ENCODE results near the gene CLC. TPM values are rescaled to one million over a fixed set of nuclear protein-coding genes. Genes with fewer than 3 reads are reported as not detected.

The CLC gene
- total RNA-seq, 2 donors from 2014 or later = not detected

- 92% methylated on average over 2 of the region's 2 CpGs for WGBS
- H3K9me3 ChIP-seq = no peaks in the 10 kb centered on the region
These were observed 4.0 kb downstream of the CLC start for GRCh38 chr19:39733841-39734240.

GRCh38 chr19:39731685-39732084 lies 6.1 kb downstream of the CLC start:
- no peaks in the 10 kb centered on the region for H3K9me3 ChIP-seq
- no peak for DNase-seq (ENCODE audit: low spot score)
- TF ChIP-seq POLR2AphosphoS5 (IDR thresholded peaks at IDR 0.05) = no peak
- TF ChIP-seq POLR2A (IDR thresholded peaks at IDR 0.05) = no peak
- TF ChIP-seq CTCF (IDR thresholded peaks at IDR 0.05) = no peak
- no peaks in the 10 kb centered on the region for H3K4me1 ChIP-seq (replicated peaks)
- H3K27me3 ChIP-seq (replicated peaks; ENCODE audit: insufficient read depth) = no peaks in the 10 kb centered on the region
- 90% methylated on average over 1 of the region's 1 CpG for WGBS
- no peaks in the 10 kb centered on the region for H3K36me3 ChIP-seq
- intact Hi-C loops (cut with DNase I) = no loop called here
- H3K27ac ChIP-seq = no peak overlapping the region
- H3K4me3 ChIP-seq = no peak overlapping the region

More at GRCh38 chr19:39733841-39734240, 4.0 kb downstream of the CLC start:
- no peak overlapping the region for H3K27ac ChIP-seq
- H3K4me1 ChIP-seq (replicated peaks) = no peaks in the 10 kb centered on the region
- no peaks in the 10 kb centered on the region for H3K36me3 ChIP-seq
- DNase-seq (ENCODE audit: low spot score) = no peak
- no peaks in the 10 kb centered on the region for H3K27me3 ChIP-seq (replicated peaks; ENCODE audit: insufficient read depth)
- intact Hi-C loops (cut with DNase I) = no loop called here
- TF ChIP-seq CTCF (IDR thresholded peaks at IDR 0.05) (no peak), POLR2A (IDR thresholded peaks at IDR 0.05) (no peak), POLR2AphosphoS5 (IDR thresholded peaks at IDR 0.05) (no peak)
- no peak overlapping the region for H3K4me3 ChIP-seq

GRCh38 chr19:39729594-39729993 lies 8.2 kb downstream of the CLC start:
- Histone ChIP-seq H3K4me3 (no peak overlapping the region), H3K27ac (no peak overlapping the region), H3K27me3 (replicated peaks; ENCODE audit: insufficient read depth) (no peaks in the 10 kb centered on the region), H3K9me3 (no peaks in the 10 kb centered on the region), H3K36me3 (no peaks in the 10 kb centered on the region), H3K4me1 (replicated peaks) (no peaks in the 10 kb centered on the region)
- intact Hi-C loops (cut with DNase I) = no loop called here
- DNase-seq (ENCODE audit: low spot score) = no peak
- no peak for TF ChIP-seq POLR2AphosphoS5 (IDR thresholded peaks at IDR 0.05)
- no peak for TF ChIP-seq CTCF (IDR thresholded peaks at IDR 0.05)
- no peak for TF ChIP-seq POLR2A (IDR thresholded peaks at IDR 0.05)
- WGBS = 45% methylated on average over 4 of the region's 4 CpGs

- Histone ChIP-seq H3K4me1 (replicated peaks) (no peaks in the 10 kb centered on the region), H3K36me3 (no peaks in the 10 kb centered on the region), H3K27ac (no peak overlapping the region), H3K4me3 (no peak overlapping the region), H3K9me3 (no peaks in the 10 kb centered on the region), H3K27me3 (replicated peaks; ENCODE audit: insufficient read depth) (no peaks in the 10 kb centered on the region)
- 82% methylated on average over 6 of the region's 6 CpGs for WGBS
- no peak for TF ChIP-seq POLR2A (IDR thresholded peaks at IDR 0.05)
- no peak for TF ChIP-seq CTCF (IDR thresholded peaks at IDR 0.05)
- TF ChIP-seq POLR2AphosphoS5 (IDR thresholded peaks at IDR 0.05) = no peak
- intact Hi-C loops (cut with DNase I) = no loop called here
- DNase-seq (ENCODE audit: low spot score) = no peak
These were observed 9.8 kb downstream of the CLC start for GRCh38 chr19:39728040-39728439.

GRCh38 chr19:39727070-39727800 lies 10.6 kb downstream of the CLC start:
- H3K27ac ChIP-seq = no peak overlapping the region
- no peaks in the 10 kb centered on the region for H3K27me3 ChIP-seq (replicated peaks; ENCODE audit: insufficient read depth)
- intact Hi-C loops (cut with DNase I) = no loop called here
- WGBS = 75% methylated on average over 10 of the region's 10 CpGs
- H3K4me1 ChIP-seq (replicated peaks) = no peaks in the 10 kb centered on the region
- DNase-seq (ENCODE audit: low spot score) = no peak
- H3K4me3 ChIP-seq = no peak overlapping the region
- no peaks in the 10 kb centered on the region for H3K36me3 ChIP-seq
- no peaks in the 10 kb centered on the region for H3K9me3 ChIP-seq
- no peak for TF ChIP-seq POLR2AphosphoS5 (IDR thresholded peaks at IDR 0.05)
- no peak for TF ChIP-seq CTCF (IDR thresholded peaks at IDR 0.05)
- no peak for TF ChIP-seq POLR2A (IDR thresholded peaks at IDR 0.05)

Measured in prostate gland (tissue), 2 donors.